ENCODE data around the gene OR2T2.
"Not testable (repeated sequence)": the region's sequence is repeated elsewhere in the genome, so short reads cannot be mapped to it uniquely, and the experiment has no call there.

OR2T2 gene

GRCh38 chr1:248445399-248445798, at the start of gene OR2T2:
TSS of gene OR2T2 (plus strand) at chr1:248445637. CDS start at chr1:248452798, 7,161 bp downstream.
- H3K36me3 Mint-ChIP-seq; H3K9me3 Mint-ChIP-seq (ENCODE audit: low read depth); H3K27me3 Mint-ChIP-seq; H3K4me3 Mint-ChIP-seq; H3K27ac Mint-ChIP-seq; H3K4me1 Mint-ChIP-seq (ENCODE audit: low read depth): not testable (repeated sequence)

GRCh38 chr1:248402748-248403147, 42.7 kb upstream of the OR2T2 start, which contains the start of gene OR2T1:
TSS of gene OR2T1 (plus strand) at chr1:248403048. CDS start at chr1:248406148, 3,100 bp downstream.
- no peak within 1 kb of the TSS for H3K4me3 Mint-ChIP-seq
- no peaks in the 10 kb centered on the region for H3K9me3 Mint-ChIP-seq (ENCODE audit: low read depth)
- no peak within 1 kb of the TSS for H3K27ac Mint-ChIP-seq
- H3K36me3 Mint-ChIP-seq, result no peaks in the 10 kb centered on the region
- peaks cover 8% of the 10 kb centered on the region for H3K4me1 Mint-ChIP-seq (ENCODE audit: low read depth)
- H3K27me3 Mint-ChIP-seq, result no peaks in the 10 kb centered on the region

GRCh38 chr1:248404024-248404423, 41.4 kb upstream of the OR2T2 start:
- H3K27ac Mint-ChIP-seq, result no peak overlapping the region
- no peak overlapping the region for H3K4me3 Mint-ChIP-seq
- H3K9me3 Mint-ChIP-seq (ENCODE audit: low read depth), result peaks cover under 1% of the 10 kb centered on the region
- H3K4me1 Mint-ChIP-seq (ENCODE audit: low read depth), result peaks cover 8% of the 10 kb centered on the region
- H3K36me3 Mint-ChIP-seq, result no peaks in the 10 kb centered on the region
- H3K27me3 Mint-ChIP-seq, result no peaks in the 10 kb centered on the region

GRCh38 chr1:248406721-248407692, 38.4 kb upstream of the OR2T2 start:
- Mint-ChIP-seq H3K27ac (no peak overlapping the region), H3K36me3 (peaks cover 7% of the 10 kb centered on the region), H3K27me3 (no peaks in the 10 kb centered on the region), H3K4me3 (no peak overlapping the region), H3K4me1 (ENCODE audit: low read depth) (peaks cover 8% of the 10 kb centered on the region), H3K9me3 (ENCODE audit: low read depth) (peaks cover 14% of the 10 kb centered on the region)

- H3K27me3 Mint-ChIP-seq, result no peaks in the 10 kb centered on the region
- peaks cover 3% of the 10 kb centered on the region for H3K36me3 Mint-ChIP-seq
- H3K4me1 Mint-ChIP-seq (ENCODE audit: low read depth), result peaks cover 38% of the 10 kb centered on the region
- no peak overlapping the region for H3K27ac Mint-ChIP-seq
- H3K4me3 Mint-ChIP-seq, result no peak overlapping the region
- H3K9me3 Mint-ChIP-seq (ENCODE audit: low read depth), result no peaks in the 10 kb centered on the region
Observed at GRCh38 chr1:248416226-248416625, 29.2 kb upstream of the OR2T2 start.

- Mint-ChIP-seq H3K4me3 (no peak overlapping the region), H3K4me1 (ENCODE audit: low read depth) (peaks cover 38% of the 10 kb centered on the region), H3K9me3 (ENCODE audit: low read depth) (peaks cover 4% of the 10 kb centered on the region), H3K27me3 (no peaks in the 10 kb centered on the region), H3K27ac (peak overlapping the region; percentile 51), H3K36me3 (peaks cover 7% of the 10 kb centered on the region)
Observed at GRCh38 chr1:248417854-248418253, 27.6 kb upstream of the OR2T2 start.

GRCh38 chr1:248421384-248421783, 24.1 kb upstream of the OR2T2 start:
- Mint-ChIP-seq H3K27ac (no peak overlapping the region), H3K4me3 (no peak overlapping the region), H3K4me1 (ENCODE audit: low read depth) (peaks cover 26% of the 10 kb centered on the region), H3K27me3 (no peaks in the 10 kb centered on the region), H3K9me3 (ENCODE audit: low read depth) (peaks cover 11% of the 10 kb centered on the region), H3K36me3 (peaks cover 7% of the 10 kb centered on the region)

GRCh38 chr1:248427526-248428191, 17.8 kb upstream of the OR2T2 start:
- not testable (repeated sequence) for H3K36me3 Mint-ChIP-seq; H3K27ac Mint-ChIP-seq; H3K9me3 Mint-ChIP-seq (ENCODE audit: low read depth); H3K27me3 Mint-ChIP-seq; H3K4me3 Mint-ChIP-seq; H3K4me1 Mint-ChIP-seq (ENCODE audit: low read depth)

- H3K9me3 Mint-ChIP-seq (ENCODE audit: low read depth); H3K36me3 Mint-ChIP-seq; H3K4me3 Mint-ChIP-seq; H3K27me3 Mint-ChIP-seq; H3K27ac Mint-ChIP-seq; H3K4me1 Mint-ChIP-seq (ENCODE audit: low read depth): not testable (repeated sequence)
Observed at GRCh38 chr1:248428192-248428533, 17.3 kb upstream of the OR2T2 start.

GRCh38 chr1:248431683-248432082, 13.8 kb upstream of the OR2T2 start:
- H3K27ac Mint-ChIP-seq; H3K4me1 Mint-ChIP-seq (ENCODE audit: low read depth); H3K27me3 Mint-ChIP-seq; H3K4me3 Mint-ChIP-seq; H3K36me3 Mint-ChIP-seq; H3K9me3 Mint-ChIP-seq (ENCODE audit: low read depth): not testable (repeated sequence)

- not testable (repeated sequence) for H3K4me1 Mint-ChIP-seq (ENCODE audit: low read depth); H3K27ac Mint-ChIP-seq; H3K4me3 Mint-ChIP-seq; H3K9me3 Mint-ChIP-seq (ENCODE audit: low read depth); H3K36me3 Mint-ChIP-seq; H3K27me3 Mint-ChIP-seq
Observed at GRCh38 chr1:248432201-248432600, 13.2 kb upstream of the OR2T2 start.

- not testable (repeated sequence) for H3K4me1 Mint-ChIP-seq (ENCODE audit: low read depth); H3K36me3 Mint-ChIP-seq; H3K4me3 Mint-ChIP-seq; H3K27me3 Mint-ChIP-seq; H3K27ac Mint-ChIP-seq; H3K9me3 Mint-ChIP-seq (ENCODE audit: low read depth)
Observed at GRCh38 chr1:248433811-248434415, 11.5 kb upstream of the OR2T2 start.

GRCh38 chr1:248434913-248435312, 10.5 kb upstream of the OR2T2 start:
- not testable (repeated sequence) for H3K4me1 Mint-ChIP-seq (ENCODE audit: low read depth); H3K36me3 Mint-ChIP-seq; H3K27ac Mint-ChIP-seq; H3K4me3 Mint-ChIP-seq; H3K9me3 Mint-ChIP-seq (ENCODE audit: low read depth); H3K27me3 Mint-ChIP-seq

GRCh38 chr1:248436303-248436702, 9.1 kb upstream of the OR2T2 start:
- H3K36me3 Mint-ChIP-seq, result not testable (repeated sequence)

GRCh38 chr1:248438668-248439067, 6.8 kb upstream of the OR2T2 start:
- not testable (repeated sequence) for H3K9me3 Mint-ChIP-seq (ENCODE audit: low read depth); H3K4me3 Mint-ChIP-seq; H3K4me1 Mint-ChIP-seq (ENCODE audit: low read depth); H3K36me3 Mint-ChIP-seq; H3K27ac Mint-ChIP-seq; H3K27me3 Mint-ChIP-seq

More at GRCh38 chr1:248436303-248436702, 9.1 kb upstream of the OR2T2 start:
- not testable (repeated sequence) for H3K4me1 Mint-ChIP-seq (ENCODE audit: low read depth); H3K27me3 Mint-ChIP-seq; H3K4me3 Mint-ChIP-seq; H3K27ac Mint-ChIP-seq; H3K9me3 Mint-ChIP-seq (ENCODE audit: low read depth)
